Sigmoid colon (tissue), 7 donors: Measurements from ENCODE around the gene TMEM129. TPM values are rescaled to one million over a fixed set of nuclear protein-coding genes. Genes with fewer than 3 reads are reported as not detected.
A peak's percentile ranks its signal among the peaks of the same experiment; 100 is the strongest.

Experiments used
- DNase-seq: peaks from one replicate; pipeline ENCODE4 v3.0.0-alpha.2; 2019
- H3K27ac ChIP-seq, 4 donors: fragments of 200-600 bp; sonication (generic); one replicate each; pipeline ENCODE4 v1.5.1; 2016 to 2019; ENCODE audit warnings: mild to moderate bottlenecking in 1 of 4
- H3K27me3 ChIP-seq, 3 donors: fragments of 200-600 bp; sonication (generic); one replicate each; pipeline ENCODE4 v1.5.1; 2019; ENCODE audit warnings: mild to moderate bottlenecking in 1 of 3
- H3K36me3 ChIP-seq, 4 donors: fragments of 200-600 bp; sonication (generic); one replicate each; pipeline ENCODE4 v1.5.1; 2016 to 2019
- H3K4me1 ChIP-seq, 4 donors: fragments of 200-600 bp; sonication (generic); one replicate each; pipeline ENCODE4 v1.5.1; 2017 to 2019
- H3K4me3 ChIP-seq, 4 donors: fragments of 200-600 bp; sonication (generic); one replicate each; pipeline ENCODE4 v1.5.1; 2017 to 2019; ENCODE audit warnings: mild to moderate bottlenecking in 2 of 4, moderate library complexity in 1 of 4
- H3K9me3 ChIP-seq, 4 donors: fragments of 200-600 bp in 3 of 4; sonication (generic) in 3 of 4; one replicate each; pipeline versions ENCODE4 v1.5.1 to v1.6.1; 2013 to 2019
- EP300 ChIP-seq, 4 donors: sonication (generic); formaldehyde crosslinking; IDR thresholded peaks; one replicate each; pipeline ENCODE4 v1.6.1; 2017; ENCODE audit warnings: antibody characterized with exemption in 4 of 4
- POLR2A ChIP-seq, 2 donors: fragments of 450-650 bp; IDR thresholded peaks; one replicate each; pipeline ENCODE4 v1.6.1; 2016; ENCODE audit warnings: antibody characterized with exemption in 2 of 2, mild to moderate bottlenecking in 2 of 2, moderate library complexity in 2 of 2
- POLR2AphosphoS5 ChIP-seq, 4 donors: sonication (generic); formaldehyde crosslinking; IDR thresholded peaks; one replicate each; pipeline ENCODE4 v1.6.1; 2017; ENCODE audit warnings: antibody characterized with exemption in 4 of 4
- WGBS, 2 donors: extraction: QIAGEN DNeasy Blood & Tissue Kit; methylation state at CpG; one replicate each; pipeline ENCODE4 v1.1.7; 2013; 5-methylcytosine and 5-hydroxymethylcytosine counted together
- intact Hi-C: fragments of 100-400 bp; cut with DNase I; formaldehyde crosslinking; loops from one replicate; pipeline ENCODE4 v1.15.1; 2023
- polyA plus RNA-seq, 3 donors: library from polyadenylated mRNA; stranded (reverse); fragments of 200-250 nt; gene quantifications; one replicate each; pipeline ENCODE4 v1.2.3, GENCODE V29; 2013
- total RNA-seq, 4 donors: library from RNA; depleted of rRNA; stranded (reverse); fragments of >200 nt; gene quantifications; one replicate each; pipeline ENCODE4 v1.1.0, GENCODE V29; 2016
- TF ChIP-seq, protein P1 (sequence below), 4 experiments: fragments of 450-650 bp in 3 of 4; fragments of 200-600 bp in 1 of 4; IDR thresholded peaks; one replicate each; pipeline ENCODE4 v1.5.1; 2016 to 2019; ENCODE audit warnings: antibody characterized with exemption in 4 of 4, mild to moderate bottlenecking in 3 of 4, moderate library complexity in 2 of 4
- donor health status: healthy with polysubstance abuse.
- donor health status: Bipolar disorder and iron deficiency.
- donor health status: healthy.

The TMEM129 gene
- total and polyA plus RNA-seq, 7 donors: 16.9 to 51.4 (median 42.4) TPM

DNA sequence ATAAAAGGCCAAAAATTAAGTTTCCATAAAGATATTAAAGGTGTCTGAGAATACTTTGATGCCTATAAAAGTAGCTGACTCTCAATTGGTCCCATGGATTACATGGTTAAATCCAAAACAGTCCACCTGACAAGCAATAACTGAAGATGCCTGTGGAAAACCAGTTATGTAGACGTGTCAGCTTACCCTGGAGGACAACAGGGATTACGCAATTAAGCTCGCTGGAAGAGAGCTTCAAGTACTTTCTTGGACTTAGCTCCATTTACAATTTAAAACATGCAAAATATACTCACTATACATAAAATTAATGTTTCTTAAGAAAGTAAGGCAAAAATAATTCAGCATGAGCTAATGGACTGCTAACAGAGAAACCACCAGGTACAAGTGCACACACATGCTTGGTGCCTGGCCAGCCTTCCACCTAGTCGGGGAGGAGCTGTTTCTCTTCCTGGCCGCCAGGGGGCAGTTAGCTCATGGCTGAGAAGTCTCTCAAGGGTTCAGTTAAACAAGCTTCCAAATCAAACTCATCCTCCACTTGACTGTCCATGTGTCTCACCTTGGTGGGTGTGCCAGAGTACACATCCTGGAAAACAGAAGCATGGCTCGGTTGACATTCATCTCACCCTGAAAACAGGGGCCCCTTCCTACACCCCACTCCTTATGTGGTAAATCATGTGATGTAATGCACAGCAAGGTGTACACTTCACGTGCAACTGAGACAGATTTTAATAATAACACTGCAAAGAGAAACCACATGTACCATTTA, 27.8 kb downstream of the TMEM129 start:
- H3K4me3 ChIP-seq: no peak overlapping the region
- no peaks in the 10 kb centered on the region for H3K9me3 ChIP-seq
- intact Hi-C loops: loop anchor here (1.0 kb wide), 1 partner anchor 33 kb away; no protein-coding TSS in a partner anchor
- DNase-seq: peak; percentile 88
- TF ChIP-seq POLR2AphosphoS5 (IDR thresholded peaks at IDR 0.05) (no peak), EP300 (IDR thresholded peaks at IDR 0.05) (no peak)
- TF ChIP-seq, protein P1, sequence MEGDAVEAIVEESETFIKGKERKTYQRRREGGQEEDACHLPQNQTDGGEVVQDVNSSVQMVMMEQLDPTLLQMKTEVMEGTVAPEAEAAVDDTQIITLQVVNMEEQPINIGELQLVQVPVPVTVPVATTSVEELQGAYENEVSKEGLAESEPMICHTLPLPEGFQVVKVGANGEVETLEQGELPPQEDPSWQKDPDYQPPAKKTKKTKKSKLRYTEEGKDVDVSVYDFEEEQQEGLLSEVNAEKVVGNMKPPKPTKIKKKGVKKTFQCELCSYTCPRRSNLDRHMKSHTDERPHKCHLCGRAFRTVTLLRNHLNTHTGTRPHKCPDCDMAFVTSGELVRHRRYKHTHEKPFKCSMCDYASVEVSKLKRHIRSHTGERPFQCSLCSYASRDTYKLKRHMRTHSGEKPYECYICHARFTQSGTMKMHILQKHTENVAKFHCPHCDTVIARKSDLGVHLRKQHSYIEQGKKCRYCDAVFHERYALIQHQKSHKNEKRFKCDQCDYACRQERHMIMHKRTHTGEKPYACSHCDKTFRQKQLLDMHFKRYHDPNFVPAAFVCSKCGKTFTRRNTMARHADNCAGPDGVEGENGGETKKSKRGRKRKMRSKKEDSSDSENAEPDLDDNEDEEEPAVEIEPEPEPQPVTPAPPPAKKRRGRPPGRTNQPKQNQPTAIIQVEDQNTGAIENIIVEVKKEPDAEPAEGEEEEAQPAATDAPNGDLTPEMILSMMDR (IDR thresholded peaks at IDR 0.05): peak; percentile 62 to 94 (median 84)
- H3K27ac ChIP-seq: no peak overlapping the region
- WGBS, 2 donors: 38 to 48% methylated on average over 7 of the region's 7 CpGs
- H3K36me3 ChIP-seq: peaks cover 0 to 79% (median 48%) of the 10 kb centered on the region in 4 donors
- no peaks in the 10 kb centered on the region for H3K4me1 ChIP-seq
- no peaks in the 10 kb centered on the region for H3K27me3 ChIP-seq

DNA sequence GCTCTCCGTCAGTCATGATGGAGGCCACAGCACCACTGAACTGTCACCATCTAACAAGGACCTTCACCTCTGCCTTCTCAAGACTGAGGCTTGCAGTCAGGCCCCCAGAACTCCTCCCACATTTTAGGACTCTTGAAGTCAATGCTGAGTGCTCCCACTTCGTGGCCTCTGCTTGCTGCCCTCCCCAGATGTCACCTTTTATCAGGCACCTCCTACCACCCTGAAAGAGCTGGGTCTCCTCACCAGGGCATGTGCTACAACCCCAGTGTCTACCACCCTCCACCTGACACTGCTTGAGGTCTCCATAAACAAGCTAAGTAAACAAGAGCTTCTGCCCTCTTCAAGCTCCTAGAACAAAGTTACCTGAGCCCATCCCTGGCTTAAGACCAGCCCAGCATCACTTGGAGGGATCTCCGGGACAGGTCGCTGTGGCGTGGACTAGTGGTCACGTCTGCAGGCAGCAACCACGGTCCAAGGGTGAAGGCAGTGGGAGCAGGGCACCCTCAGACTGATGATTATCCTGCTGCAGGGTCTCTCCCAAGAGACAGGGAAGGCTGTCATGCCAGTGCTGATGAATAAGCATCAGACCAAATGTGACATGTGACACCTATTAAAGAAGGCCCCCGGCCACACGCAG, 29.3 kb downstream of the TMEM129 start:
- Histone ChIP-seq H3K4me1 (no peaks in the 10 kb centered on the region), H3K4me3 (no peak overlapping the region), H3K36me3 (peaks cover 0 to 64% (median 38%) of the 10 kb centered on the region in 4 donors), H3K27ac (no peak overlapping the region), H3K27me3 (no peaks in the 10 kb centered on the region), H3K9me3 (no peaks in the 10 kb centered on the region)
- peak; percentile 37 for DNase-seq
- 89 to 93% methylated on average over 9 of the region's 9 CpGs for WGBS, 2 donors
- TF ChIP-seq EP300 (IDR thresholded peaks at IDR 0.05) (no peak), POLR2A (IDR thresholded peaks at IDR 0.05) (no peak), POLR2AphosphoS5 (IDR thresholded peaks at IDR 0.05) (no peak)
- TF ChIP-seq, protein P1 (IDR thresholded peaks at IDR 0.05): no peak
- intact Hi-C loops: no loop called here

DNA sequence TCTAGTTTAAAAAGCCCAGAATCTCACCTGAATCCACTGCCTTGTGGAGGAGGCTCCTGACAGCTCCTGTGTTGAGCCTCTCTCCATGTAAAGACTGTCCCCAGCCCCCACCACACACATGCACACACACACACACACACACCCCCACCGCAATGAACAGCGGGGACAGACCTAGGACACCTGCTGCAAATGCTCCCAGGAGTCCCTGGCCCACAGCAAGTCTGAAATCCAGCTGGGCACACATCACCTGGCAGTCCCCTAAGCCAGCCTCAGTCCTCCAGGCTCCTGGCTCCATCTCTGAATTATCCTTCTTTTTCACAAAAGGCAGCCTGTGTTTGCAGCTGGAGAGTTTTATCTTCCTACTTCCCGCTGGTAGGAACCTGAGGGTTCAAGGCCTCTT, 30.4 kb downstream of the TMEM129 start:
- Histone ChIP-seq H3K27ac (no peak overlapping the region), H3K27me3 (no peaks in the 10 kb centered on the region), H3K9me3 (no peaks in the 10 kb centered on the region), H3K36me3 (peaks cover 0 to 53% (median 34%) of the 10 kb centered on the region in 4 donors), H3K4me3 (no peak overlapping the region), H3K4me1 (no peaks in the 10 kb centered on the region)
- intact Hi-C loops: no loop called here
- WGBS, 2 donors: 99% methylated on average over 3 of the region's 3 CpGs
- no peak for TF ChIP-seq EP300 (IDR thresholded peaks at IDR 0.05)
- TF ChIP-seq POLR2AphosphoS5 (IDR thresholded peaks at IDR 0.05): no peak
- TF ChIP-seq, protein P1 (IDR thresholded peaks at IDR 0.05): no peak
- no peak for TF ChIP-seq POLR2A (IDR thresholded peaks at IDR 0.05)
- peak; percentile 30 for DNase-seq

DNA sequence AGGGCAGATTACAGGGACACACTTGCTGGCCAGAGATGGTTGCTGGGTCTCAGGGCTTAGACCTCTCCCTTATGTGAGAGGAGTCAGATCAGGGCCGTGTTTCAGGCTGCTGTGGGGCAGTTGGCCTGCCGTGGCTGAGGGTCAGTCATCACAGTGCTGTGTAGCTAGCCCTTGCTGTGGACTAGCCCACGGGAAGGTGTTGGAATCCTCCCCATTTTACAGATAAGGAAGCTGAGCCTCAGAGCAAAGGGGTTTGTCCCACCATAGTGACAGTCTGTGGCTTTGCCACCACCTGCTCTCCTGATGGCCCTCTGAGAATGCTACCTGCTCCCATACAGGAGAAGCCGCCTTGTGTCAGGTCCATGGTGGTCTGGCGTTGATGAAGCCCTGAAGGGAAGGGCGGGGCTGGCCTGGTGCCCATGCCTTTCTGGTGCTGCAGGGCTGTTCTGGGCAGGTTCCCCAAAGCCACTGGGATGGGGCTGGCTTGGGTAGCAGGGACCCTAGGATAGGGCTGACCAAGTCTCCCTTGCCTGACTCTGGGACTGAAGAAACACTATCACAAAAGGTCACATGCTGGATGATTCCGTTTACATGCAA, 34.6 kb downstream of the TMEM129 start:
- Histone ChIP-seq H3K36me3 (peaks cover 0 to 15% (median 6%) of the 10 kb centered on the region in 4 donors), H3K9me3 (no peaks in the 10 kb centered on the region), H3K4me3 (no peak overlapping the region), H3K27ac (no peak overlapping the region), H3K27me3 (no peaks in the 10 kb centered on the region), H3K4me1 (peaks cover 0 to 20% (median 11%) of the 10 kb centered on the region in 4 donors)
- intact Hi-C loops: no loop called here
- 45 to 70% methylated on average over 7 of the region's 7 CpGs for WGBS, 2 donors
- TF ChIP-seq POLR2A (IDR thresholded peaks at IDR 0.05) (no peak), EP300 (IDR thresholded peaks at IDR 0.05) (no peak), POLR2AphosphoS5 (IDR thresholded peaks at IDR 0.05) (no peak)
- TF ChIP-seq, protein P1 (IDR thresholded peaks at IDR 0.05): no peak
- DNase-seq: no peak
